NOMO-1 treated with dmso at 0.1 percent for 144 hours (cell line): ENCODE measurements around the gene LTB4R.
A peak's percentile ranks its signal among the peaks of the same experiment; 100 is the strongest.
"Not testable (repeated sequence)": the region's sequence is repeated elsewhere in the genome, so short reads cannot be mapped to it uniquely, and the experiment has no call there.

Source experiments
- DNase-seq: peaks from one replicate; lab custom pipeline; 2025; ENCODE audit not compliant: unreplicated experiment; lab: John Stamatoyannopoulos, UW

Gene LTB4R

GRCh38 chr14:24317141-24317928 lies 6.0 kb downstream of the LTB4R start:
- no peak for DNase-seq

- DNase-seq: no peak
Observed at GRCh38 chr14:24321212-24321975, 10.1 kb downstream of the LTB4R start.

GRCh38 chr14:24322672-24323071 lies 11.4 kb downstream of the LTB4R start:
- no peak for DNase-seq

GRCh38 chr14:24323341-24323740 lies 12.0 kb downstream of the LTB4R start:
- DNase-seq: no peak

GRCh38 chr14:24324024-24324423 lies 12.7 kb downstream of the LTB4R start:
- DNase-seq: no peak

- DNase-seq: no peak
Observed at GRCh38 chr14:24325041-24325530, 13.8 kb downstream of the LTB4R start.

GRCh38 chr14:24325963-24326362 lies 14.7 kb downstream of the LTB4R start:
- DNase-seq: no peak

GRCh38 chr14:24327303-24327702 lies 16.0 kb downstream of the LTB4R start:
- peak; percentile 46 for DNase-seq

- DNase-seq: not testable (repeated sequence)
Observed at GRCh38 chr14:24327914-24328313, 16.6 kb downstream of the LTB4R start.

- no peak for DNase-seq
Observed at GRCh38 chr14:24329073-24329663, 17.9 kb downstream of the LTB4R start.

GRCh38 chr14:24329736-24330135 lies 18.4 kb downstream of the LTB4R start:
- peak; percentile 16 for DNase-seq

GRCh38 chr14:24330973-24331674 lies 19.8 kb downstream of the LTB4R start:
- DNase-seq: no peak

- no peak for DNase-seq
Observed at GRCh38 chr14:24331731-24332267, 20.5 kb downstream of the LTB4R start.

GRCh38 chr14:24332268-24332993 lies 21.1 kb downstream of the LTB4R start:
- peak; percentile 38 for DNase-seq

GRCh38 chr14:24334431-24335291 lies 23.4 kb downstream of the LTB4R start, which contains the start of gene ADCY4:
ADCY4 (minus strand) TSS chr14:24335071; CDS start chr14:24334652, 419 bp downstream.
- no peak for DNase-seq

GRCh38 chr14:24335461-24336171 lies 24.3 kb downstream of the LTB4R start:
- peak; percentile 50 for DNase-seq

- no peak for DNase-seq
Observed at GRCh38 chr14:24337144-24337823, 26.0 kb downstream of the LTB4R start.

GRCh38 chr14:24337824-24338175 lies 26.5 kb downstream of the LTB4R start:
- DNase-seq: no peak
